LNCaP clone FGC (cell line): ENCODE data around the gene CTCFL.

Experiments used
- DNase-seq: peaks from one replicate; pipeline ENCODE4 v3.0.0-alpha.2; 2011; ENCODE audit warnings: low read depth
- H3K4me3 ChIP-seq: 2 replicates; pipeline ENCODE4 v1.5.1; 2011; ENCODE audit warnings: mild to moderate bottlenecking, low read depth, low read length, control low read depth
- CTCF ChIP-seq: IDR thresholded peaks from 2 replicates; pipeline ENCODE4 v1.5.1; 2012; ENCODE audit warnings: mild to moderate bottlenecking; ENCODE audit not compliant: control insufficient read depth, insufficient read depth; ENCODE audit errors: extremely low read depth

The CTCFL gene

GRCh38 chr20:57504411-57504810 is 20.5 kb downstream of the CTCFL start:
- DNase-seq, result no peak
- no peak overlapping the region for H3K4me3 ChIP-seq
- no peak for TF ChIP-seq CTCF

DNA sequence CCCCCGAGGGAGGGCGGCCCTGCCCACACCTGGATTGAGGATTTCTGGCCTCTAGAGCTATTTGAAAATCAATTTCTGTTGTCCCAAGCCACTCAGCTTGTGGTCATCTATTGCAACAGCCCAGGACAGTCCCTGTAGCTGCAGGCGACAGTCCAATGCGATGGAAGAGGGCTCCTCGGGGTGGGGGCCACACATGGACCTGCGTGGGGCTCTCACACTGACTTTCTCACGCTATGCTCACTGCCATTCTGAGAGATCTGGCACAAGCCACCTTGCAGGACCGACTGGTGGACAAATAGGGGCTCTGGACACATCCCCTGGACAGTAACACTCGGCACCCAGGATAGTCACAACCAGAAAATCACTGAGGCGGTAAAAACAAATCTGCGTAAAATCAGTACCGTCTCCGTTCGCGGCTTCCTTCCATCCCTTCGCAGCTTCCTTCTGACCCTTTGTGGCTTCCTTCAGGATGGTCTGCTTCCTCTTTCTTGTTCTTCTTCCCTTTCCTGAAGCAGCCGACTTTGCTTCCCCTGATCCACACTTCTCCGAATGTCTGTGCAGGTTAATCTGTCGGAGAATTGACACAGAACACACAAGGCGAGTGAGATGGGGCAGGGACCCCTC is 21.8 kb downstream of the CTCFL start:
- H3K4me3 ChIP-seq, result no peak overlapping the region
- TF ChIP-seq CTCF, result no peak
- no peak for DNase-seq

GRCh38 chr20:57502336-57502700 is 22.6 kb downstream of the CTCFL start:
- no peak overlapping the region for H3K4me3 ChIP-seq
- TF ChIP-seq CTCF, result no peak
- no peak for DNase-seq

DNA sequence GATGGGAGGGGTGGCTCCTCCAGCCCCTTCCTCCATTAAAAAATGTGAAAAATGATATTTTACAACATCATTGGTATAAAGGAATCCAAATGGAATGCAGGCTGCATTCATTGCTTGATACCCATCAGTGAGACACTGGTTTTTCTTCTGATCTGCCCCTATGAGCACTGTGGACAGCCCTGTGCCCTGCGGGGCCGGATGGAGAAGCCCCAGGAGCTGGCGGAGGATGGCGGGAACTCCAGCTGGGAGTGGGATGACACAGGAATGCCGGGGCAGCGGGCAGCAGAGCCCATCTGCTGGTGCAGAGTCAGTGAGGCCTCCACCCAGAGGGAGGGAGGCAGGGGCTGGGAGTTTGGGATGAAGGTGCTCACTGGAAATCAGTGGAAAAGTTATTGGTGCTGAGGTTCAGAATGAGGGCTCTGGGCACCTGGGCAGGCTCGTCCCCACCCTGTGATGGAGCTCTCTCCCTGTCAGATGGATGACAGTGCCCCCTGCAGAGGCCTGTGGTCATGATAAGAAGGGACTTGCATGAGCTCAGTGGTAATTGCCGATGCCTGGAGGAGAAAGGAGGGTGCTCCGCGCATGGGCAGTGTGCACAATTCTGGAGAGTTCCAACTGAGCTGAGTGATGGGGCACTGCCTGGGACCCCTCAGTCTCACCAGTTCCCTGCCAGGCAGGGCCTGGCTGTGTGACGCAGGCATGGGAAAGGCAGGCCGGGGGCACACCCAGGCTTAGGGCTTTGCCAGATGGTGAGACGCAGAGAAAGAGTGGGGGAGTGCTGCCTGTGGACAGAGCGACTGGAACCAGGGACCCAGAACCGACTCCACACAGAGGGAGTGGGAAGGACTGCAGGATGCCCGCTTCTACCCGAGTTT is 23.2 kb downstream of the CTCFL start:
- no peak for DNase-seq

GRCh38 chr20:57500962-57501361 is 24.0 kb downstream of the CTCFL start:
- no peak for TF ChIP-seq CTCF
- no peak overlapping the region for H3K4me3 ChIP-seq
- no peak for DNase-seq

More for the DNA sequence above, 23.2 kb downstream of the CTCFL start:
- H3K4me3 ChIP-seq, result no peak overlapping the region
- TF ChIP-seq CTCF, result no peak

DNA sequence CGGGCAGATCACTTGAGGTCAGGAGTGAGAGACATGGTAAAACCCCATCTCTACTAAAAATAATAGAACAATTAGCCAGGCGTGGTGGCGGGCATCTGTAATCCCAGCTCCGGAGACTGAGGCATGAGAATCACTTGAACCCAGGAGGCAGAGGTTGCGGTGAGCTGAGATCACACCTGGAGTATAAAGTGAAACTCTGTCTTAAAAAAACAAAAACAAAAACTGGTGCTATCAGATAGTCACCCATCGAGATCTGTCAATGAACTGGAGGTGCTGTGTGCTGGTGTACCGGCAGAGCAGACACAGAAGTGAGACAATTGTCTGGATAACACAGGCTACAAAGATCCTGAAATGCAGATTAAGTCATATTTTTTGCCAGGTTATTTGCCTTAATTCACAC is 24.7 kb downstream of the CTCFL start:
- no peak overlapping the region for H3K4me3 ChIP-seq
- DNase-seq, result no peak
- no peak for TF ChIP-seq CTCF

- no peak overlapping the region for H3K4me3 ChIP-seq
- DNase-seq, result no peak
- TF ChIP-seq CTCF, result no peak
Observed at GRCh38 chr20:57499676-57500075, 25.3 kb downstream of the CTCFL start.
